Neural cell (in vitro differentiated cells): Measurements from ENCODE around the gene PARK7. TPM values are rescaled to one million over a fixed set of nuclear protein-coding genes. Genes with fewer than 3 reads are reported as not detected.

Experiments
- H2AFZ ChIP-seq: fragments of 200-600, 300-800 bp; sonication (generic), shearing (Covaris generic); 2 replicates; pipeline ENCODE4 v1.6.0; 2014; ENCODE audit warnings: low read depth, mild to moderate bottlenecking, antibody characterized with exemption, low read length, moderate library complexity
- H3F3A ChIP-seq: fragments of 200-600 bp; shearing (Covaris generic); 2 replicates; pipeline ENCODE4 v1.6.1; 2016; ENCODE audit warnings: mild to moderate bottlenecking, moderate library complexity, mixed read lengths, antibody characterized with exemption, low read length; ENCODE audit not compliant: insufficient read depth, poor library complexity, severe bottlenecking
- H3K27ac ChIP-seq: fragments of 200-600, 300-800 bp; sonication (generic), shearing (Covaris generic); 2 replicates; pipeline ENCODE4 v1.5.1; 2014; ENCODE audit warnings: mild to moderate bottlenecking, low read length, moderate library complexity
- H3K27me3 ChIP-seq: fragments of 300-800, 200-600 bp; sonication (generic), shearing (Covaris generic); 2 replicates; pipeline ENCODE4 v1.6.0; 2014; ENCODE audit warnings: mild to moderate bottlenecking, low read depth, low read length, moderate library complexity; ENCODE audit not compliant: insufficient read depth
- H3K36me3 ChIP-seq: fragments of 300-800, 200-600 bp; sonication (generic), shearing (Covaris generic); 2 replicates; pipeline ENCODE4 v1.5.1; 2014; ENCODE audit warnings: mild to moderate bottlenecking, antibody characterized with exemption, low read length, moderate library complexity; ENCODE audit not compliant: insufficient read depth
- H3K4me2 ChIP-seq: fragments of 300-800, 200-600 bp; sonication (generic), shearing (Covaris generic); 2 replicates; pipeline ENCODE4 v1.6.0; 2014; ENCODE audit warnings: mild to moderate bottlenecking, low read length
- H3K4me3 ChIP-seq: fragments of 300-800, 200-600 bp; sonication (generic), shearing (Covaris generic); 2 replicates; pipeline ENCODE4 v1.5.1; 2014; ENCODE audit warnings: mild to moderate bottlenecking, low read length, moderate library complexity
- H3K79me2 ChIP-seq: fragments of 200-600 bp; shearing (Covaris generic); replicated peaks from 2 replicates; pipeline ENCODE4 v1.6.0; 2014; ENCODE audit warnings: mild to moderate bottlenecking, low read length, moderate library complexity; ENCODE audit not compliant: insufficient read depth
- H3K9ac ChIP-seq: fragments of 300-800, 200-600 bp; sonication (generic), shearing (Covaris generic); 2 replicates; pipeline ENCODE4 v1.6.1; 2016; ENCODE audit warnings: mild to moderate bottlenecking, low read length, mixed read lengths
- H3K9me2 ChIP-seq: fragments of 200-600 bp; shearing (Covaris generic); 2 replicates; pipeline ENCODE4 v1.6.1; 2016; ENCODE audit warnings: mild to moderate bottlenecking, low read length, mixed read lengths; ENCODE audit not compliant: insufficient read depth
- H3K9me3 ChIP-seq: fragments of 200-600, 300-800 bp; sonication (generic), shearing (Covaris generic); 2 replicates; pipeline ENCODE4 v1.6.1; 2016; ENCODE audit warnings: mild to moderate bottlenecking, mixed run types, low read length, moderate library complexity, mixed read lengths
- H4K20me1 ChIP-seq: fragments of 200-600 bp; shearing (Covaris generic); 2 replicates; pipeline ENCODE4 v1.6.1; 2016; ENCODE audit warnings: mild to moderate bottlenecking, mixed run types; ENCODE audit not compliant: insufficient read depth
- CTCF ChIP-seq: fragments of 450-650 bp; IDR thresholded peaks from 2 replicates; pipeline ENCODE4 v1.5.1; 2014; ENCODE audit warnings: antibody characterized with exemption, mild to moderate bottlenecking, moderate library complexity; ENCODE audit not compliant: poor library complexity, severe bottlenecking
- EP300 ChIP-seq: fragments of 450-650 bp; conservative IDR thresholded peaks from 2 replicates; pipeline ENCODE4 v1.6.1; 2014; ENCODE audit warnings: antibody characterized with exemption, mild to moderate bottlenecking, moderate library complexity; ENCODE audit not compliant: poor library complexity, severe bottlenecking
- EZH2 ChIP-seq: fragments of 200-600, 300-800 bp; shearing (Covaris generic), sonication (generic); IDR thresholded peaks from 2 replicates; pipeline ENCODE4 v1.6.1; 2014; ENCODE audit warnings: antibody characterized with exemption, low read length, borderline replicate concordance, mild to moderate bottlenecking; ENCODE audit not compliant: insufficient read depth, poor library complexity, severe bottlenecking
- MXI1 ChIP-seq: fragments of 450-650 bp; conservative IDR thresholded peaks from 2 replicates; pipeline ENCODE4 v1.6.1; 2014; ENCODE audit warnings: antibody characterized with exemption, mild to moderate bottlenecking; ENCODE audit not compliant: poor library complexity, severe bottlenecking
- POLR2AphosphoS5 ChIP-seq: IDR thresholded peaks from 2 replicates; pipeline ENCODE4 v1.6.1; 2012
- RAD21 ChIP-seq: fragments of 450-650 bp; conservative IDR thresholded peaks from 2 replicates; pipeline ENCODE4 v1.6.1; 2014; ENCODE audit warnings: antibody characterized with exemption, mild to moderate bottlenecking, moderate library complexity
- REST ChIP-seq: IDR thresholded peaks from 2 replicates; pipeline ENCODE4 v1.6.1; 2012; ENCODE audit warnings: borderline replicate concordance
- SMC3 ChIP-seq: fragments of 450-650 bp; conservative IDR thresholded peaks from 2 replicates; pipeline ENCODE4 v1.6.1; 2014; ENCODE audit warnings: antibody characterized with exemption, mild to moderate bottlenecking, moderate library complexity; ENCODE audit not compliant: poor library complexity
- TAF1 ChIP-seq: IDR thresholded peaks from 2 replicates; pipeline ENCODE4 v1.6.1; 2012; ENCODE audit warnings: low read depth
- polyA plus RNA-seq: library from polyadenylated mRNA; depleted of rRNA; stranded (reverse); fragments of >200 nt; gene quantifications from 2 replicates; pipeline ENCODE4 v1.2.3, GENCODE V29; 2014

The PARK7 gene
- polyA plus RNA-seq, 1 donor from 2014 or later, result 378 TPM

GRCh38 chr1:7980984-7981383, 19.5 kb downstream of the PARK7 start:
- no peaks in the 10 kb centered on the region for H3K27me3 ChIP-seq
- H3K36me3 ChIP-seq, result no peaks in the 10 kb centered on the region
- no peak overlapping the region for H3K27ac ChIP-seq
- H3K9me3 ChIP-seq, result no peaks in the 10 kb centered on the region
- no peaks in the 10 kb centered on the region for H3F3A ChIP-seq
- no peak for TF ChIP-seq EZH2
- TF ChIP-seq REST, result no peak
- TF ChIP-seq POLR2AphosphoS5, result no peak
- TF ChIP-seq TAF1, result no peak
- no peak for TF ChIP-seq MXI1
- no peak for TF ChIP-seq SMC3
- no peak for TF ChIP-seq RAD21
- no peak for TF ChIP-seq CTCF
- TF ChIP-seq EP300, result no peak
- H3K4me3 ChIP-seq, result no peak overlapping the region
- H3K4me2 ChIP-seq, result no peak overlapping the region
- no peak overlapping the region for H2AFZ ChIP-seq
- H3K79me2 ChIP-seq, result no peaks in the 10 kb centered on the region
- H3K9me2 ChIP-seq, result no peaks in the 10 kb centered on the region
- H4K20me1 ChIP-seq, result no peaks in the 10 kb centered on the region
- no peak overlapping the region for H3K9ac ChIP-seq

GRCh38 chr1:7983086-7983778, 21.7 kb downstream of the PARK7 start:
- Histone ChIP-seq H3K9me3 (no peaks in the 10 kb centered on the region), H3K36me3 (no peaks in the 10 kb centered on the region), H3K9ac (peak overlapping the region; percentile 33), H3K27me3 (no peaks in the 10 kb centered on the region), H3F3A (no peaks in the 10 kb centered on the region), H3K27ac (peak overlapping the region; percentile 59), H2AFZ (no peak overlapping the region), H4K20me1 (no peaks in the 10 kb centered on the region), H3K79me2 (no peaks in the 10 kb centered on the region), H3K9me2 (no peaks in the 10 kb centered on the region), H3K4me2 (no peak overlapping the region), H3K4me3 (no peak overlapping the region)
- no peak for TF ChIP-seq CTCF
- TF ChIP-seq REST, result no peak
- TF ChIP-seq EP300, result no peak
- TF ChIP-seq TAF1, result no peak
- no peak for TF ChIP-seq RAD21
- TF ChIP-seq SMC3, result no peak
- no peak for TF ChIP-seq POLR2AphosphoS5
